ENCODE measurements around the gene TMEM250.

The TMEM250 gene

GRCh38 chr9:136131629-136132511 lies 13.2 kb upstream of the TMEM250 start:
- Histone ChIP-seq H3K9me2 (ENCODE audit: low read depth, low read length) (no peaks in the 10 kb centered on the region), H3K27ac (ENCODE audit: low read depth, low read length, poor library complexity, severe bottlenecking) (no peak overlapping the region), H3F3A (ENCODE audit: insufficient read depth, low read length) (no peaks in the 10 kb centered on the region), H3K79me2 (ENCODE audit: insufficient read depth, low read length) (no peaks in the 10 kb centered on the region), H3K9me3 (ENCODE audit: low read length) (no peaks in the 10 kb centered on the region), H3K36me3 (ENCODE audit: insufficient read depth, low read length) (no peaks in the 10 kb centered on the region), H3K4me2 (ENCODE audit: low read length) (no peak overlapping the region), H3K27me3 (ENCODE audit: insufficient read depth, low read length) (peaks cover 4% of the 10 kb centered on the region; the same call in 1 of the 2 replicates), H3K4me3 (ENCODE audit: low read depth, low read length, poor library complexity, severe bottlenecking) (no peak overlapping the region), H3K4me1 (ENCODE audit: insufficient read depth, low read length, severe bottlenecking) (no peaks in the 10 kb centered on the region), H3K9ac (ENCODE audit: low read length) (no peak overlapping the region), H4K20me1 (ENCODE audit: insufficient read depth, low read length) (no peaks in the 10 kb centered on the region), H2AFZ (ENCODE audit: low read length) (no peak overlapping the region)
- TF ChIP-seq EZH2 (IDR thresholded peaks at IDR 0.05; ENCODE audit: borderline replicate concordance, low read length), result no peak
- no peak; the same call in 1 of the 2 replicates for TF ChIP-seq CTCF (IDR thresholded peaks at IDR 0.05; ENCODE audit: low read length)

- no peak overlapping the region for H2AFZ ChIP-seq (ENCODE audit: low read length)
- no peaks in the 10 kb centered on the region for H4K20me1 ChIP-seq (ENCODE audit: insufficient read depth, low read length)
- H3K9me2 ChIP-seq (ENCODE audit: low read depth, low read length), result no peaks in the 10 kb centered on the region
- TF ChIP-seq EZH2 (IDR thresholded peaks at IDR 0.05; ENCODE audit: borderline replicate concordance, low read length) (no peak), CTCF (IDR thresholded peaks at IDR 0.05; ENCODE audit: low read length) (no peak)
- no peak overlapping the region for H3K27ac ChIP-seq (ENCODE audit: low read depth, low read length, poor library complexity, severe bottlenecking)
- H3K27me3 ChIP-seq (ENCODE audit: insufficient read depth, low read length), result peaks cover 13% of the 10 kb centered on the region
- H3K4me1 ChIP-seq (ENCODE audit: insufficient read depth, low read length, severe bottlenecking), result no peaks in the 10 kb centered on the region
- H3K9me3 ChIP-seq (ENCODE audit: low read length), result no peaks in the 10 kb centered on the region
- H3F3A ChIP-seq (ENCODE audit: insufficient read depth, low read length), result no peaks in the 10 kb centered on the region
- no peak overlapping the region for H3K4me3 ChIP-seq (ENCODE audit: low read depth, low read length, poor library complexity, severe bottlenecking)
- H3K79me2 ChIP-seq (ENCODE audit: insufficient read depth, low read length), result no peaks in the 10 kb centered on the region
- H3K9ac ChIP-seq (ENCODE audit: low read length), result no peak overlapping the region
- H3K4me2 ChIP-seq (ENCODE audit: low read length), result no peak overlapping the region
- no peaks in the 10 kb centered on the region for H3K36me3 ChIP-seq (ENCODE audit: insufficient read depth, low read length)
Measured at GRCh38 chr9:136129176-136129575, 10.5 kb upstream of the TMEM250 start.

- Histone ChIP-seq H3F3A (ENCODE audit: insufficient read depth, low read length) (no peaks in the 10 kb centered on the region), H3K4me2 (ENCODE audit: low read length) (no peak overlapping the region), H3K4me1 (ENCODE audit: insufficient read depth, low read length, severe bottlenecking) (no peaks in the 10 kb centered on the region), H3K36me3 (ENCODE audit: insufficient read depth, low read length) (no peaks in the 10 kb centered on the region), H3K9me2 (ENCODE audit: low read depth, low read length) (no peaks in the 10 kb centered on the region), H3K27me3 (ENCODE audit: insufficient read depth, low read length) (peaks cover 13% of the 10 kb centered on the region), H4K20me1 (ENCODE audit: insufficient read depth, low read length) (no peaks in the 10 kb centered on the region), H3K9ac (ENCODE audit: low read length) (no peak overlapping the region), H3K9me3 (ENCODE audit: low read length) (no peaks in the 10 kb centered on the region), H3K79me2 (ENCODE audit: insufficient read depth, low read length) (no peaks in the 10 kb centered on the region), H2AFZ (ENCODE audit: low read length) (no peak overlapping the region), H3K4me3 (ENCODE audit: low read depth, low read length, poor library complexity, severe bottlenecking) (no peak overlapping the region), H3K27ac (ENCODE audit: low read depth, low read length, poor library complexity, severe bottlenecking) (no peak overlapping the region)
- TF ChIP-seq CTCF (IDR thresholded peaks at IDR 0.05; ENCODE audit: low read length), result no peak
Measured at GRCh38 chr9:136128436-136128835, 9.8 kb upstream of the TMEM250 start.

Measured in OCI-LY1 (cell line).